IMR-90 (cell line): ENCODE measurements around the gene MTX3.

Experiments
- CEBPB ChIP-seq: IDR thresholded peaks from 2 replicates; pipeline ENCODE4 v1.6.1; 2012; ENCODE audit warnings: low read depth, low read length, improper control_type of control experiment
- CTCF ChIP-seq: conservative IDR thresholded peaks from 2 replicates; pipeline ENCODE4 v1.5.1; 2012; ENCODE audit warnings: mild to moderate bottlenecking, low read depth, low read length, improper control_type of control experiment
- POLR2A ChIP-seq: IDR thresholded peaks from 2 replicates; pipeline ENCODE4 v1.6.1; 2012; ENCODE audit warnings: mild to moderate bottlenecking, low read depth, low read length
- RFX5 ChIP-seq: IDR thresholded peaks from 2 replicates; pipeline ENCODE4 v1.8.0; 2012; ENCODE audit warnings: low read depth, mild to moderate bottlenecking, low read length, moderate library complexity

DNA sequence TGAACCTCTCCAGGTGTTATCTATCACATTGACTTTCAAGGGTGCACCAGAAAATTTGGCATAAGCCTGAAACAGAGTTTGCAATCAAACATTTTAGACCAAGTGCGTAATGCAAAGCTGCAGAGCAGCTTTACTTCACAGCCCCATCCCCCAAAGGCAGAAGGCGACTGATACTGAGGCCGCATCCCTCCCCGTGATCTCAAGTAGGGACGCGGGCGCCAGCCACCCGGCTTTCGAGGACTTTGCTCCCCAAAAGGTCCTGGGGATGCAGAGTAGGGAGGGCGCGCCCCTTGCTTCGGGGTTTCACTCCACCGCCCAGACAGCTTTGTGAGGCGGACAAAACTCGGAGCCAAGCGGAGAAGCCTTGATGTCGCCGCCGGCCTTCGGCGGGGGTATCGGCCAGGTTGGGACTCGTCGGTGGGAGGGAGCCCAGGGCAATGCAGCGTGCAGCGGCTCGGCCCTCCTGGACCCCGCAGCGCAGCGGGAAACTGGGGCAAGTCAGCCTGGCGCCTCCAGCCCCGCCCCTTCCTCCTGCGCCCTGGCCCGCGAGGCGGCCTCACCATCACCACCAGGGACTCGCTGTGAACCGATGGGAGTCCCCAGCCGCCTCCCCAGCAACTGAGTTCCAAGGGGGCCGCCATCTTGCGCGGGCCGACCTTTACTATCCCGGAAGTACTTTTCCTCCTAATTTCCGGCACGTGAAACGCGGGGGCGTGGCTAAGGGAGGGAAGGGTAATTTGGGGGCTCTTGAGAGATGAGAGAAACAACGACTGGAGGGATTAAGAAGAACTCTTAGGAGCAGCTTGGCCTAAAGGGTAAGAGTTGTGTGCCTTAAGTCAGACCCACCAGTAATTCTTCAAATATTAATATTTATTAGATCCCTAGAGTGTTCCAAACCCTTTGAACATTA, at the start of gene MTX3:
- TF ChIP-seq CTCF (no peak), POLR2A (peak; percentile 56; the same call in 1 of the 2 replicates), RFX5 (no peak), CEBPB (no peak)
